ENCODE data around the gene GREB1L. TPM values are rescaled to one million over a fixed set of nuclear protein-coding genes. Genes with fewer than 3 reads are reported as not detected.
A peak's percentile ranks its signal among the peaks of the same experiment; 100 is the strongest.

Gene GREB1L
- total and polyA plus RNA-seq, 2 experiments from 2014 or later: 1.9 to 3.0 TPM

DNA sequence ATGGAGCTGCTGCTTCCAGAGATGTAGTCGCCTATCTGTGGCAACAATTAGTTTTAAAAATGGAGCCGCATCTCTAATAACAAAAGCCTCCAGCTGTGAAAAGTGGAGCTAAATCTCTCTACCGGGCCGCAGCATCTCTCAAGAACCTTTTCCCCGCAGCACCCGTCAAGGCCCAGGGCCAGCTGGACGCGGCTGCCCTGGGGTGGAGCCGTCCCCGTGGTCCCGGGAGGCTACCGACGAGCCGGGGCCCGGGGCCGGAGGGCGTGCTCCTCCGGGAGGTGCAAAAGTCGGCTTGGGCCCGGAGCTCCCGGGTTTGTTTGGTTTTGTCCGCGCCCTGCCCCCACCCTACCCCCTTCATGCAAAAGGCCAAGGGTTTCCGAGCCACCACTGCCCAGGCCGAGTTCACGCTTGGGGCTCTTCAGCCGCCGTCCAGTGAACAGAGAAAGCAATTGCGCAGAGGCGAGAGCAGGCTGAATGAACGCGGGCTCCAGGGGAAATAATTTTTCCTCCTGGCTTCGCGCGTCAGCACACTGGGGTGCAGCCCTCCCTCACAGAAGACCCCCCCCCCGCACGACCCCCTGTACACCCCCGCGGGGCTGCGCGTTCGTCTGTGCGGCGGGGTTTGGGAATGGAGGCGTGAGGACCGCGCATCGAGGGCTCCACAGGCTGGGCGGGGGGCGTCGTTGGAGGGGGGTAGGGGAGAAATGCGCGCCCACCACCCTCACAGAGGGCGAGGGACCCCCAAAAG, 557 bp upstream of the GREB1L start:
- in situ Hi-C loops (cut with MboI): no loop called here

DNA sequence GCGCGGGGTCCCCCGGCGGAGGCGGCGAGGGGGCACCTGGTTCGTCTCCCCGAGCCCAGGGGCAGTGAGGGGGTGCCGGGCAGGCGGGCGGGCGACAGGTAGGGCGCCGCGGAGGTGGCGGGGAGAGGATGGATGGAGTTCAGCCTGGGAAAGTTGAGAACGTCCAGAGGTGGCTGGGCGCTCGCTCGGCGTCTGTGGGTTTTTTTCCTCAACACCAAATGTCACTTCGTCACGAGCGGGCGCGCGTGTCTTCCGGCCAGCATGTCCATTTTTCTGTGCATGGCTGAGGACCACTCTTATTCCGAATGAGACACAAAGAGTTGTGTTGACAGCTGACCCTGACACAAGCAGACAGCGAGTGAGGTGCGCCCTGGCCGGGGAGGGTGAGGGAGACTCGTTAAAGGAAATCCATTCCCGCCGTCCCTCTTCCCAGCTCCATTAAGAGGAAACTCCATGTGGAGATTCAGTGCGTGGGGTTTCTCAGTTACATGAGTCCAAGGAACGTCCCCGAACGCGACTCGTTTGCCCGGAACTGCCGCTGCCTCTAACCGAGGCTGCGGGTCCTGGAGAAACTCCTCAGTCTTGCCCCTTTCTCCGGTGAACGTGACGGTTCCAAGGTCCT, 859 bp downstream of the GREB1L start:
- H3K36me3 ChIP-seq (ENCODE audit: low read depth): no peaks in the 10 kb centered on the region
- H3K79me2 ChIP-seq (ENCODE audit: insufficient read depth): no peaks in the 10 kb centered on the region
- H4K20me1 ChIP-seq (ENCODE audit: insufficient read depth): no peaks in the 10 kb centered on the region
- no peak for TF ChIP-seq EZH2 (IDR thresholded peaks at IDR 0.05; ENCODE audit: insufficient read depth, poor library complexity, severe bottlenecking)
- no peak for TF ChIP-seq EZH2phosphoT487 (IDR thresholded peaks at IDR 0.05; ENCODE audit: insufficient read depth, low read depth)
- peak overlapping the region; percentile 81 for H3K4me3 ChIP-seq
- H2AFZ ChIP-seq: peak overlapping the region; percentile 78
- DNase-seq: peak; percentile 51
- no peaks in the 10 kb centered on the region for H3K9me3 ChIP-seq (ENCODE audit: low read depth)
- peak overlapping the region; percentile 86 for H3K4me2 ChIP-seq (ENCODE audit: unreplicated experiment)
- in situ Hi-C loops (cut with MboI): no loop called here
- WGBS, 2 experiments (ENCODE audit: low coverage in 1 of 2, low lambda C conversion rate in 2 of 2, missing lambda C conversion rate in 2 of 2): 2 to 4% methylated on average over 38 to 47 of the region's 48 CpGs
- peak overlapping the region; percentile 56 for H3K9ac ChIP-seq
- no peaks in the 10 kb centered on the region for H3K4me1 ChIP-seq (ENCODE audit: insufficient read depth)
- no peak overlapping the region for H3K27ac ChIP-seq
- H3F3A ChIP-seq (ENCODE audit: insufficient read depth): no peaks in the 10 kb centered on the region
- H3K9me2 ChIP-seq (ENCODE audit: insufficient read depth): no peaks in the 10 kb centered on the region
- H3K27me3 ChIP-seq (replicated peaks; ENCODE audit: insufficient read depth): no peaks in the 10 kb centered on the region

More for the DNA sequence above, 557 bp upstream of the GREB1L start:
- peak; percentile 52 for DNase-seq
- Histone ChIP-seq H3K36me3 (ENCODE audit: low read depth) (no peaks in the 10 kb centered on the region), H3F3A (ENCODE audit: insufficient read depth) (no peaks in the 10 kb centered on the region), H3K27ac (no peak overlapping the region), H3K79me2 (ENCODE audit: insufficient read depth) (no peaks in the 10 kb centered on the region), H3K4me3 (peak overlapping the region; percentile 67), H3K4me1 (ENCODE audit: insufficient read depth) (no peaks in the 10 kb centered on the region), H3K9ac (peak overlapping the region; percentile 21; the same call in 1 of the 2 replicates), H2AFZ (peak overlapping the region; percentile 86), H4K20me1 (ENCODE audit: insufficient read depth) (no peaks in the 10 kb centered on the region), H3K4me2 (ENCODE audit: unreplicated experiment) (peak overlapping the region; percentile 76), H3K27me3 (replicated peaks; ENCODE audit: insufficient read depth) (no peaks in the 10 kb centered on the region), H3K9me3 (ENCODE audit: low read depth) (no peaks in the 10 kb centered on the region), H3K9me2 (ENCODE audit: insufficient read depth) (no peaks in the 10 kb centered on the region)
- TF ChIP-seq EZH2 (IDR thresholded peaks at IDR 0.05; ENCODE audit: insufficient read depth, poor library complexity, severe bottlenecking): no peak
- TF ChIP-seq EZH2phosphoT487 (IDR thresholded peaks at IDR 0.05; ENCODE audit: insufficient read depth, low read depth): no peak
- WGBS, 2 experiments (ENCODE audit: low coverage in 1 of 2, low lambda C conversion rate in 2 of 2, missing lambda C conversion rate in 2 of 2): 4 to 6% methylated on average over 39 to 43 of the region's 54 CpGs

DNA sequence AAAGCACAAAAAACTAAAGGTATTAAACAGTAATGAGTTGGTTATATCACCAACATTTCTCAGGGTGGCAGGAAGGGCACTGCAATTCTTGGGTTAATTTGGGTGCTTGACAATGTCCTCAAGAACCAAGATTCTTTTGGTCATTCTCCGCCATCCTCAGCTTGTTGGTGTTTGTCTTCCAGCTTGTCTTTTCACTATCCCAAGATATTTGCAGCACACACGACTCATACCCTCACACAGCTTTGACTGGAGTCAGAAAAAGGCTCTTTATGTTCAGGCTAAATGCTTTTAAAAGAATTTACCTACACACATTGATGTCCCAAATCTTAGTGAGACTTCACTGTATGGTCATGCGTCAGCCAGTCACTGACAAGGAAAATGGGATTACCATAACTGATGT, 12.5 kb downstream of the GREB1L start:
- Histone ChIP-seq H3K9me2 (ENCODE audit: insufficient read depth) (no peaks in the 10 kb centered on the region), H3K4me1 (ENCODE audit: insufficient read depth) (peaks cover 10% of the 10 kb centered on the region), H3F3A (ENCODE audit: insufficient read depth) (no peaks in the 10 kb centered on the region), H2AFZ (no peak overlapping the region), H3K27ac (no peak overlapping the region), H3K9me3 (ENCODE audit: low read depth) (no peaks in the 10 kb centered on the region), H4K20me1 (ENCODE audit: insufficient read depth) (no peaks in the 10 kb centered on the region), H3K4me3 (no peak overlapping the region), H3K27me3 (replicated peaks; ENCODE audit: insufficient read depth) (no peaks in the 10 kb centered on the region), H3K9ac (no peak overlapping the region), H3K79me2 (ENCODE audit: insufficient read depth) (no peaks in the 10 kb centered on the region), H3K36me3 (ENCODE audit: low read depth) (no peaks in the 10 kb centered on the region), H3K4me2 (ENCODE audit: unreplicated experiment) (no peak overlapping the region)
- TF ChIP-seq EZH2phosphoT487 (IDR thresholded peaks at IDR 0.05; ENCODE audit: insufficient read depth, low read depth): no peak
- in situ Hi-C loops (cut with MboI): no loop called here
- WGBS, 2 experiments (ENCODE audit: low coverage in 1 of 2, low lambda C conversion rate in 2 of 2, missing lambda C conversion rate in 2 of 2): 85 to 93% methylated on average over 3 of the region's 3 CpGs
- DNase-seq: peak; percentile 18

DNA sequence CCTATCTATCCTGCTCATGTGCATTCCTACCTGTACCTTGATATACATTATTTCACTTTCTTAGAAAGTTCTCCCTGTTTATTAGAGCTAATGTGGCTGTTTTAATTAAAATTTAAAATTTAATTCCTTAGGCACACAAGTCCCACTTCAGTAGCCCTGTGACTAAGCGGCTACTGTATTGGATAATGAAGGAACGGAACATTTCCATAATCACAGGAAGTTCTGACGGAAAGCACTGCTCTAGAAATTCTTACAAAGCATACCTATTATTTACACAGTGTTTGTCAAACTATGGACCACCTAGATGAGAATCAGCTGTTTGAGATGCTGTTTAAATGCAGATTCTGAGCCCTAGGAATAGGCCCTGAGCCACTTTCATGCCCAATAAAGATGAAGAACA, 13.2 kb downstream of the GREB1L start:
- no peak overlapping the region for H3K4me3 ChIP-seq
- no peaks in the 10 kb centered on the region for H4K20me1 ChIP-seq (ENCODE audit: insufficient read depth)
- H3K9ac ChIP-seq: no peak overlapping the region
- H3K36me3 ChIP-seq (ENCODE audit: low read depth): no peaks in the 10 kb centered on the region
- in situ Hi-C loops (cut with MboI): no loop called here
- no peak overlapping the region for H2AFZ ChIP-seq
- no peaks in the 10 kb centered on the region for H3K27me3 ChIP-seq (replicated peaks; ENCODE audit: insufficient read depth)
- H3K79me2 ChIP-seq (ENCODE audit: insufficient read depth): no peaks in the 10 kb centered on the region
- TF ChIP-seq EZH2phosphoT487 (IDR thresholded peaks at IDR 0.05; ENCODE audit: insufficient read depth, low read depth) (no peak), EZH2 (IDR thresholded peaks at IDR 0.05; ENCODE audit: insufficient read depth, poor library complexity, severe bottlenecking) (no peak)
- no peaks in the 10 kb centered on the region for H3K9me3 ChIP-seq (ENCODE audit: low read depth)
- H3K4me2 ChIP-seq (ENCODE audit: unreplicated experiment): no peak overlapping the region
- H3K4me1 ChIP-seq (ENCODE audit: insufficient read depth): peaks cover 10% of the 10 kb centered on the region
- 98 to 99% methylated on average over 3 of the region's 3 CpGs for WGBS, 2 experiments (ENCODE audit: low coverage in 1 of 2, low lambda C conversion rate in 2 of 2, missing lambda C conversion rate in 2 of 2)
- H3K9me2 ChIP-seq (ENCODE audit: insufficient read depth): no peaks in the 10 kb centered on the region
- H3K27ac ChIP-seq: no peak overlapping the region
- no peaks in the 10 kb centered on the region for H3F3A ChIP-seq (ENCODE audit: insufficient read depth)
- DNase-seq: no peak

All from GM23248 (cell line).